Activated T-cell treated with anti-CD3 and anti-CD28 coated beads, Interleukin-2, amount 50 U/mL, for 4 hours (primary cell): ENCODE data around the gene FRMD5. TPM values are rescaled to one million over a fixed set of nuclear protein-coding genes. Genes with fewer than 3 reads are reported as not detected.
A peak's percentile ranks its signal among the peaks of the same experiment; 100 is the strongest.
"Not testable (repeated sequence)": the region's sequence is repeated elsewhere in the genome, so short reads cannot be mapped to it uniquely, and the experiment has no call there.

Source experiments
- ATAC-seq, 2 donors: fragments of 200-7000 bp; cut with Tn5 transposase; one replicate each; pipeline ENCODE4 v1.10.0; 2021
- DNase-seq: peaks from one replicate; pipeline ENCODE4 v3.0.0-alpha.2; 2020
- H3K27me3 Mint-ChIP-seq: one replicate; pipeline ENCODE4 v1.8.0; 2021; ENCODE audit warnings: low read depth, mixed read lengths
- H3K36me3 Mint-ChIP-seq: one replicate; pipeline ENCODE4 v1.8.0; 2022; ENCODE audit warnings: mixed read lengths; ENCODE audit not compliant: insufficient read depth
- H3K4me1 Mint-ChIP-seq: one replicate; pipeline ENCODE4 v1.8.0; 2021; ENCODE audit warnings: low read depth, mixed read lengths
- H3K4me3 Mint-ChIP-seq: one replicate; pipeline ENCODE4 v1.8.0; 2021; ENCODE audit warnings: mild to moderate bottlenecking, moderate library complexity, mixed read lengths
- H3K9me3 Mint-ChIP-seq: one replicate; pipeline ENCODE4 v1.8.0; 2021; ENCODE audit warnings: mixed read lengths
- total RNA-seq, 3 donors: library from RNA; stranded (reverse); gene quantifications; one replicate each; pipeline ENCODE4 v1.2.1, GENCODE V29; 2021

The FRMD5 gene
- total RNA-seq, 3 donors from 2014 or later, result 0.13 TPM; not detected in 1

DNA sequence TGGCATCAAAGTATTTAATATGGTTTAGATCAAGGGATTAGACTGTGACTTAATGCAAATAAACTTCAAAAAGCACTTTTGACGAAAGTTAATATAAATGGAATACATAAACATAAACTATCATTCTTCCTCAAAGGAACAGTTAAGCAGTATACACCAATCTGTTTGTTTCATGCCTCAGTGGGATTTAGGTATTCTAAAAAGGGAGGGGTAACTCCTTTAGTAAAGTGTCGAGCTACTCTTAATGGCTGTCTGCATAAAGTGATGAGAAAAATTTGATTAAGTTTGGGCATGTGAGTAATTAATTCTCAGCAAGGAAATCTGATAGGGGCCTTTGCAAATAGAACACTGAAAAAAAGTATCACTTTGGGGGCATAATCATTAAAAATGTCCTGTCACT, 176.9 kb downstream of the FRMD5 start:
- ATAC-seq, result no peak
- H3K36me3 Mint-ChIP-seq, result no peaks in the 10 kb centered on the region
- H3K4me3 Mint-ChIP-seq, result no peak overlapping the region
- no peaks in the 10 kb centered on the region for H3K4me1 Mint-ChIP-seq
- H3K27me3 Mint-ChIP-seq, result peaks cover 9% of the 10 kb centered on the region
- DNase-seq, result no peak
- H3K9me3 Mint-ChIP-seq, result no peaks in the 10 kb centered on the region

DNA sequence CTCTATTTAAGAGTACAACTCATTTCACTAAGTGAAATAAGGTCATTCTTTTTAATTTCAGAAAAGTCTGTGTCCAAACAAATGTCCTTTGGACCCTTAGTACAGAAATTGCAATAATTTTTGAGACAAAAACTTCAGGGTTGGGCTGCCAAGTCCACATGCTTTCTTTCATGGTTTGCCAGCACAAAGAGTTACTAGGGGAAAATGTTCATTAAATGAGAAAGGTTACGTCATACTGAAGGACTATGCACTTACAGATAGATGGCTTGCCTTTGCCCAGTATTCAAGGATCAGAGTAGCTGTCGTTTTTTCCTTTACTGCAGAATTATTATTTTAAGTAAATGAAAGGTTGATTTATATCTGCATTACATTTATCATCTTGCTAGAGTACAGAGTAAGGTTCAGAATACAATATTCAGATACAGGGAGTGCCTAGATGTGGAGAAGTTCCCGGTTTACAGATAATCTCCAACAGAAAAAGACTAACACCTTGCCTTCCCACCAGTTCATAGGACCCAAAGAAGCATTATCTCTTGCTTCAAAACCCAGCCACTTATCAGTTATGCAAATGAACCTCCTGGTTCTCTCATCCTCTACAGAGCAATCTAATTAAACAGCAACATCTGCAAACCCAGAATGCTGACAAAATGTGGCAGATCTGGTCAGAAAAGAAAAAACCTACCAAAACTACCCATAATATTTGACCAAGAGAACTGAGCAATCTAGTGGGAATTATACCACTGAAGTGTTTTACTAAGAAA, 179.3 kb downstream of the FRMD5 start:
- Mint-ChIP-seq H3K9me3 (no peaks in the 10 kb centered on the region), H3K4me1 (no peaks in the 10 kb centered on the region), H3K27me3 (peaks cover 19% of the 10 kb centered on the region), H3K36me3 (no peaks in the 10 kb centered on the region), H3K4me3 (no peak overlapping the region)
- ATAC-seq (no peak), DNase-seq (no peak)

DNA sequence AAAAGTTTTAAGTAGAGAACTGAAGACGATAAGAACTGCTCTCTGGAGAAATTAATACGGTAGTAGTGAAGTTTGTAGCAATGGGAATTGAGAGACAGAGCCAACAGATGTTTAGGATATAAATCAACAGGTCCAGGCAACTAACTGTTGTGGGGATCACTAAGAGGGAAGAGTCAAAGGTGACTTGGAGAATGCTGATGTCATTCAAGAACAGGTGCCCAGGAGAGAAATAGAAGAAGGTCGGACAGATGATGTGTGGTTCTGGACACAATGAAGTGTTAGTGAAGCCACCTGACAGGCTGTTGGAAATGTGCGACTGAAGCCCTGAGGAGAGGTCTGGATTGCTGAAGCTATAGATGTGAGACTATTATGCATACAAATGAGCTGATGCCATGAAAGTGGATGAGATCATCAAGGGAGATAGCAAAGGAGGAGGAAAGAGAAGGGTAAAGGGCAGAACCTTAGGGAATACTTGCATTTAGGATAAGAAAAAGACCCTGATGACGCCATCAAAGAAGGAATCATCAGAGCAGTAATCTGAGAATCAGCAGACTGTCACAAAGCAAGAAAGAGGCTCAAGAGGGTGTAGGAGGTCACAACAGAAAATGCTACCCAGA, 183.7 kb downstream of the FRMD5 start:
- Mint-ChIP-seq H3K36me3 (no peaks in the 10 kb centered on the region), H3K9me3 (no peaks in the 10 kb centered on the region), H3K27me3 (peaks cover 25% of the 10 kb centered on the region), H3K4me1 (no peaks in the 10 kb centered on the region), H3K4me3 (no peak overlapping the region)
- no peak for DNase-seq
- no peak for ATAC-seq

DNA sequence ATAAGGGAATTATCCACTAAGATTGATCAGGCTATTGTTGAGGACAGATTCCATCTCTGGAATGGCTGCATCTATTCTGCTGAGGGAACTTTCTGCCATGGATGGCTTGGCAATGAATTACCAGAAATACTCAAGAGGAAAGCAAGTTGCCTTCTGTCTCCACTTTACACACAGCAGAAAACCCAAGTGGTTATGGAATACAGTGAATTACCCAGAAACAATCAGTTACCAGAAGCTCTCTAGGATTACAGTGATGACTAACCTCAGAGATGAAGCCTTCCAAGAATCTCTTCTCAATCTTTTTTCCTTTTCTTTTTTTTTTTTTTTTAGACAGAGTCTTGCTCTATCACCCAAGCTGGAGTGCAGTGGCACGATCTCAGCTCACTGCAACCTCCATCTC, 185.0 kb downstream of the FRMD5 start:
- no peaks in the 10 kb centered on the region for H3K36me3 Mint-ChIP-seq
- no peak overlapping the region for H3K4me3 Mint-ChIP-seq
- peaks cover 22% of the 10 kb centered on the region for H3K27me3 Mint-ChIP-seq
- DNase-seq (no peak), ATAC-seq (no peak)
- no peaks in the 10 kb centered on the region for H3K9me3 Mint-ChIP-seq
- H3K4me1 Mint-ChIP-seq, result no peaks in the 10 kb centered on the region

DNA sequence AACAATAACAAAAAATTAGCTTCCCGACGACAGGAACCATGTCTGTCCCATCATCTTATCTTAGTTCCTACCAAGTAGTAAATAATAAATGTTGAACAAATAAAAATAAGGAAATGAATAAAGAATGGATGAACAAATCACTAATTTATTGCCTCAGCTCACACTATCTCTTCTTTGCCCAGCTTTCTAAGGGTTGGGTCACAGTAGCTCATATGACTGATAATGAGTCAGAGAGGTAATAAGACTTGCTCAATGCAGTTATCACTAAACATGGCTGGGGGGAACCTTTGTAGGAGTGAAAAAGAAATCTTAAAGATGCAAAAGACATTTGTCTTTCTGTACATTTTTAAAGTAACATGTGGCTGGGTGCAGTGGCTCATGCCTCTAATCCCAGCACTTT, 186.0 kb downstream of the FRMD5 start:
- no peak for DNase-seq
- no peaks in the 10 kb centered on the region for H3K36me3 Mint-ChIP-seq

DNA sequence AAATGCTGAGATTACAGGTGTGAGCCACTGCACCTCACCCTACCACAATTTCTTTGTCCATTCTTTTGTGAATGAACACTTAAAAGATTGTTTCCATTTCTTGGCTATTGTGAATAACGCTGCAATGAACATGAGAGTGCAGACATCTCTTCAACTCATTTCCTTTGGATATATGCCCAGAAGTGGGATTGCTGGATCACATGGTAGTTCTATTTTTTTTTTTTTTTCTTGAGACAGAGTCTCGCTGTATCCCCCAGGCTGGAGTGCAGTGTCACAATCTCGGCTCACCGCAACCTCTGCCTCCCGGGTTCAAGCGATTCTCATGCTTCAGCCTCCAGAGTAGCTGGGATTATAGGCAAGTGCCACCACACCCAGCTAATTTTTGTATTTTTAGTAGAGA, 194.8 kb downstream of the FRMD5 start:
- not testable (repeated sequence) for H3K36me3 Mint-ChIP-seq, H3K27me3 Mint-ChIP-seq, H3K4me3 Mint-ChIP-seq, H3K4me1 Mint-ChIP-seq, H3K9me3 Mint-ChIP-seq, ATAC-seq, DNase-seq

More for the DNA sequence above, 186.0 kb downstream of the FRMD5 start:
- H3K4me1 Mint-ChIP-seq, result no peaks in the 10 kb centered on the region
- no peaks in the 10 kb centered on the region for H3K9me3 Mint-ChIP-seq
- H3K27me3 Mint-ChIP-seq, result peaks cover 22% of the 10 kb centered on the region
- no peak for ATAC-seq
- H3K4me3 Mint-ChIP-seq, result no peak overlapping the region

DNA sequence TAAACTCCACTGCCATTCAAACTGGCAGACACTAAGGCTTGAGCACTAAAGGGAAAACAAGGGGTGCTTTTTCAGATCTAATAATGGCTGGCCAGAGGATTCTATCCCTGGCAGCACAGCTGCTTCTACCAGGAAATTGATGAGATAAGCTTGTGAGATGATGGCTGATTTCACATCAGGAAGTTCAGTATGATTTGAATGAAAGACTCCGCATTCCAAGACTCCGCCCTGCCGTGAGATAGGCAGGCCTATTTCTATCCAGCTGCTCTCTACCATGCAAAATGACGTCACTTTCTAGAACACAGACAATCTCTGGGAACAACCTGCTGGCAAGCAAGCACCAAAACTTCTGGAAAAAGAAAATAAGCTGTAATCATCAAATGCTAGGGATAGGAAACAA, 196.5 kb downstream of the FRMD5 start:
- no peaks in the 10 kb centered on the region for H3K36me3 Mint-ChIP-seq
- peaks cover 7% of the 10 kb centered on the region for H3K27me3 Mint-ChIP-seq
- no peak overlapping the region for H3K4me3 Mint-ChIP-seq
- no peaks in the 10 kb centered on the region for H3K9me3 Mint-ChIP-seq
- no peaks in the 10 kb centered on the region for H3K4me1 Mint-ChIP-seq
- DNase-seq (no peak), ATAC-seq (no peak)

DNA sequence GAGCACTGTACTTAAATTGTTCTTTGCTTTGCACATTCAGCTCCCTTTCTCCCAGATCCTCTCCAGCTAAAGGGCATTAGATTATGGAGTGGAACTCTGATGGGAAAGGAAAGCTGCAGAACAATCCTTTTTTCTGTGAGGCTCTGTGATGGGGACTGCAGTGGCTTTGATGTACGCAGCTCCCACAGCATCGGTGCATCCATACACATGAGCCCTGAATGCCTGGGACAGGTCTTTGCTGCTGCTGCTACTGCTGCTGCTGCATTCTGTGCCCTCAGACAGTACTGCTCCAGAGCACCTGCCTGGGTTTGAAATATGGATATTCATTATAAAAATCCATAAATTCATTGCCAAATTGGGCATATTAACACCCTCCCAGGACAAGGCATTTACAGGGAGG, 203.9 kb downstream of the FRMD5 start:
- ATAC-seq, result no peak

DNA sequence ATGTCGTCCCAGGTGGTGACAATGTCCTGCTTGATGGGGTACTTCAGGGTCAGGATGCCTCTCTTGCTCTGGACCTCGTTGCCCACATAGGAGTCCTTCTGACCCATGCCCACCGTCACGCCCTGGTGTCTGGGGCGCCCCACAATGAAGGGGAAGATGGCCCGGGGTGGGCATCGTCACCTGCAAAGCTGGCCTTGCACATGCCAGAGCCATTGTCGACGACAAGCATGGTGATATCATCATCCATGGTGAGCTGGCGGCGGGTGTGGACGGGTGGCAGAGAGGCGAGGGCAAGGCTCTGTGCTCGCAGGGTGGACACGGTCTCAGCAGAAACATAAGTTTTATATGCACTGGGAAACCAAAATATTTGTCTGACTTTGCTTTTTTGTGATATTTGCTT, 205.1 kb downstream of the FRMD5 start:
- no peaks in the 10 kb centered on the region for H3K9me3 Mint-ChIP-seq
- H3K4me1 Mint-ChIP-seq, result no peaks in the 10 kb centered on the region
- ATAC-seq (no peak), DNase-seq (no peak)
- no peaks in the 10 kb centered on the region for H3K36me3 Mint-ChIP-seq
- H3K27me3 Mint-ChIP-seq, result no peaks in the 10 kb centered on the region
- no peak overlapping the region for H3K4me3 Mint-ChIP-seq

More for the DNA sequence above, 203.9 kb downstream of the FRMD5 start:
- Mint-ChIP-seq H3K4me3 (no peak overlapping the region), H3K4me1 (no peaks in the 10 kb centered on the region), H3K36me3 (no peaks in the 10 kb centered on the region), H3K27me3 (no peaks in the 10 kb centered on the region), H3K9me3 (no peaks in the 10 kb centered on the region)
- no peak for DNase-seq

DNA sequence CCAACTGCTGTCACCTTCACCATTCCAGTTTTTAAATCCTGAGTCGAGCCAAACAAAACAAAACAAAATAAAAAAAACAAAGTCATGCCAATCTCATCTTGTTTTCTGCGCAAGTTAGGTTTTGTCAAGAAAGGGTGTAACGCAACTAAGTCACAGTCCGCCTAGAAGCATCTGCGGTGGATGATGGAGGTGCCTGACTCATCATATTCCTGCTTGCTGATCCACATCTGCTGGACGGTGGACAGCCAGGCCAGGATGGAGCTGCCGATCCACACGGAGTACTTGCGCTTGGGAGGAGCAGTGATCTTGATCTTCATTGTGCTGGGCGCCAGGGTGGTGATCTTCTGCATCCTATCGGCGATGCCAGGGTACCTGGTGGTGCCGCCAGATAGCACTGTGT, 206.2 kb downstream of the FRMD5 start:
- Mint-ChIP-seq H3K4me3 (no peak overlapping the region), H3K27me3 (peaks cover 2% of the 10 kb centered on the region), H3K4me1 (no peaks in the 10 kb centered on the region), H3K9me3 (no peaks in the 10 kb centered on the region), H3K36me3 (no peaks in the 10 kb centered on the region)
- no peak for DNase-seq
- no peak for ATAC-seq

DNA sequence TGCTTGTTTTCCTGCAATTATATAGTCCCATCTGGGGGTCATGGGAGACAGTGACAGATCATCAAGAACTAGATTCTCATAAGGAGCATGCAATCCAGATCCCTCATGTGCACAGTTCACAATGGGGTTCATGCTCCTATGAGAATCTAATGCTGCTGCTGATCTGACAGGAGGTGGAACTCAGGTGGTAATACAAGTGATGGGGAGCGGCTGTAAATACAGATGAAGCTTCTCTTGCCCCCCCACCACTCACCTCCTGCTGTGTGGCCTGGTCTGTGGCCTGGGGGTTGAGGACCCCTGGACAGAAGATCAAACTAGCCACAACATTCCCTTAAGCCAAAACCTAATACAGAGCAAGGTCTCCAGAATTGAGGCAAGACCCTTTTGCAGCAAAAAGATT, 207.1 kb downstream of the FRMD5 start:
- H3K36me3 Mint-ChIP-seq, result no peaks in the 10 kb centered on the region
- H3K27me3 Mint-ChIP-seq, result peaks cover 4% of the 10 kb centered on the region
- H3K4me1 Mint-ChIP-seq, result no peaks in the 10 kb centered on the region
- no peak for ATAC-seq
- no peak for DNase-seq
- H3K4me3 Mint-ChIP-seq, result no peak overlapping the region
- no peaks in the 10 kb centered on the region for H3K9me3 Mint-ChIP-seq

DNA sequence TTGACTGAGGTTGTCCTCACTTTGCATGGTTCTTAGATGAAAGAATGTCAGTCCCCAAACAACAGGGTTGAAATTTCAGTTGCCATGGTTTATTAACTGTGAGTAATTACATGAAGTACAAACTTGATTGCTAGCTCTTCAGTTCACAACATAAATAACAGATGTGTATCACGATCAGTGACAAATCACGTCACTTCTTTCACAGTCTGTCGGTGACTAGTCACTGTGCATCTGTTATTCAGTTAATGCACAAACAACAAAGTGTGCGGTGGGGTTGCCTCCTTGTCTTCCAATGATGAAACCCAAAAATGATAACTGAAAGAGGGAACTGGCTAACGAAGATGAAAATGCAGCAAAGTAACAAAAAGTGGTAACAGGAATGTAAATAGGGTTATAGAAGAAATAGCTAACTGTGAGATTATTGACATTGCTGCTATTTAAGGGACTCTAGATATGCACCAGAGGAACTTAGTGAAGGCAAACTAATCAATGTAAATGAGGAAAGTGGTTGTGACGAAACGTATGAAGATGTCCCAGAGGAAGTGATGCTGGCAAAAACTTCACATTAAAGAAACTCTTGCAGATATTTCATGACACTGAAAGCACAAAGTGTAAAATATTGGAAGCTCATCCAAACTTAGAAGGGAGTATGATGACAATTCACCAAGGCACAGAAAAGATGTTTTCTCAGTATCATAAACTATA, 208.9 kb downstream of the FRMD5 start:
- Mint-ChIP-seq H3K27me3 (peaks cover 10% of the 10 kb centered on the region), H3K36me3 (no peaks in the 10 kb centered on the region), H3K4me3 (no peak overlapping the region), H3K9me3 (no peaks in the 10 kb centered on the region), H3K4me1 (no peaks in the 10 kb centered on the region)
- no peak for ATAC-seq
- no peak for DNase-seq

DNA sequence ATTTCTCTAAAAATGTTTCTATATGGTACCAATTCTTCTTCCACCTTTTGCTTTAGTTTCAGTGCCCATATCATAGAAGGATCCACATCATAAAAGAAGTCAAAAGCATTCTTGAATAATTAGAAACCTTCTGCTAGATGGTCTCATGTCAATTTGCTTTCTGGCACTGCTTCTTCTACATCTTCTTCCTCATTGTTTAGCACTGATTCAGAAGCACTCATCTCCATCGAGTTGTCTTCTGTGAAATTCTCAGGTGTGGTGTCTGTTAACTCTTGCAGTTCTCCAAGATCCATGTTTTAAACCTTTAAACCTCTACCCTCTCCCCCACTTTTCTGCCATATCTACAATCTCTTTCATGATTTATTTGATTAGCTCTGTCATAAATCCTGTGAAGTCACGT, 213.5 kb downstream of the FRMD5 start:
- Mint-ChIP-seq H3K4me1 (peaks cover 8% of the 10 kb centered on the region), H3K4me3 (no peak overlapping the region), H3K36me3 (peaks cover 2% of the 10 kb centered on the region), H3K9me3 (peaks cover 4% of the 10 kb centered on the region), H3K27me3 (peaks cover 13% of the 10 kb centered on the region)
- ATAC-seq, result no peak
- DNase-seq, result no peak

DNA sequence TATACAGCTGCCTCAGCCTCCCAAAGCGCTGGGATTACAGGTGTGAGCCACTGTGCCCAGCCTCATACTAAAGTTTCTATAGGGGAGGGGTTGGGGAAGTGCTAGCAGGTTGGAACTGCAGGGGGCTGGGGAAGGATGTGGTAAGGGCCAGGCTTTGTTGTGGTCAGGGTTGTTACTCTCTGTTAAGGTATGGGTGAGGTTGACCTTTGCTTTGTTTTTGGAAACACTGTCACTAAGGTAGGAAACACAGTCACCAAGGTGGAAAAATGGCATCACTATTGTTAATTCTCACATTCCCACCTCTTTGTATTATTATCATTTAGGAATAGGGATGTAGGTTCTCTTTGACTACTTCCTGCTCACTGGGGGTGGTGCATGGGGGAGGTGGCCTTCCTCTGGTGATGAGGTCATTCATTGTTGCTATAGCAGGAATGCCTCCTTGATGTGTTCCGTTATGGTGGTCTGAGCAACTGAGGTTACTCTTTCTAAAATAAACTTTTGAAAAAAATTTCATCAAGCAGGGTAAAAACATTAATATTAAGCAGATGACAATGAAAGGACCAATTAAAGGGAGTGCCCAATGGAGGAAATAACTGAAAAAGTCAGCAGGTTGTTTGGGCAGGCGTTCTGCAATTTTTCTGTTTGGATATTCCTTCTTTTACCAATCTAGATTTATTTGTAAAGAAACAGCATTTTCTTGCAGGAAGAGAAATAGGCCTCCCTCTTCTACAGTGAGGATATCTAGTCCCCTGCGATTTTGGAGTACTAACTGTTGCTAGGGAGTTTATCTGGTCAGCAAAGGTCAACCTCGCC, 217.8 kb downstream of the FRMD5 start:
- Mint-ChIP-seq H3K9me3 (peaks cover 4% of the 10 kb centered on the region), H3K36me3 (peaks cover 2% of the 10 kb centered on the region), H3K27me3 (peaks cover 8% of the 10 kb centered on the region), H3K4me3 (no peak overlapping the region), H3K4me1 (peaks cover 22% of the 10 kb centered on the region)
- DNase-seq, result no peak
- peak; percentile 78 to 95 for ATAC-seq
